Epithelial cell of prostate (primary cell): Measurements from ENCODE around the gene SNRNP200.

Experiments
- DNase-seq: peaks from one replicate; pipeline ENCODE4 v3.0.0-alpha.2; 2011; ENCODE audit warnings: low read depth, low spot score
- H3K27ac ChIP-seq: fragments of 450-650 bp; 2 replicates; pipeline ENCODE4 v1.5.1; 2017; ENCODE audit warnings: mild to moderate bottlenecking

SNRNP200 gene

DNA sequence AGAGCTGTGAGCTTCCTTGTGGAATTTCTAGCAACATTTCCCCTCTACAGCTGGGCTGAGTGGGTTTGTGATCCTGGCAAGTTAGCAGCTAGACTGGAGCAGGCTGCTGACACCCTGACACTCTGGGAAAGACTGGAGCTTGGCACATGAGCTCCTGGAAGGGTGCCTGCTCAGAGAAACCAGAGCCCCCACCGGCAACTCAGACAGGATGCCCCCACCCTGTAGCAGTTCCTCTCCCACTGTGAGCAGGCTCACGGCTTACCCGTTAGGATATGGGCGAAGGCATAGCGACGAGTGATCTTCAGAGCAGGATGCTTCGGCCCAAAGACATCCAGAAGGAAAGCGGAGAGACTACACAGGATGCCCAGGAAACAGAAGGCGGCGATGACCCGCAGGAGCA lies 50.8 kb downstream of the SNRNP200 start:
- DNase-seq = no peak
- H3K27ac ChIP-seq = no peak overlapping the region

GRCh38 chr2:96253006-96253405 lies 52.3 kb downstream of the SNRNP200 start:
- H3K27ac ChIP-seq = no peak overlapping the region
- DNase-seq = no peak

- H3K27ac ChIP-seq = no peak overlapping the region
- no peak for DNase-seq
Observed at GRCh38 chr2:96252526-96252925, 52.8 kb downstream of the SNRNP200 start.

- H3K27ac ChIP-seq = no peak overlapping the region
- no peak for DNase-seq
Observed at GRCh38 chr2:96251721-96252292, 53.5 kb downstream of the SNRNP200 start.

DNA sequence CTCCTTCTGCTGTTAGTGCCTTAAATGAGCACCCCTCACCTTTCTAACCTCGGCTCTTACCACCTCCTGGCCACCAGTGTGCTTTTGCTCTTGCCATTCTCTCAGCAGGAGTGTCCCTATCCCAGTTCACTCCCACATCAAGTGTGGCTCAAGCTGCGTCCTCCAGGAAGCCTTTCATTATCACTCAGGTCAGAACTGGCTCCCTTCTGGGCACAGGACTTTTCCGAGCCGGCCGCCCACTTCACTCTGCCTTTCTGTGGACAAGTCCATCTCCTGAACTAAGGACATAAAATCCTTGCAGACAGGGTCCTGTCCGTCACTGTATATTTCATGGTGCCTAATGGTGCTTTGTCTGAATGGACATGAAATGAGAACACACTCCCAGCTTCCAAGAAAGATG lies 55.2 kb downstream of the SNRNP200 start:
- DNase-seq = no peak
- H3K27ac ChIP-seq = no peak overlapping the region

- no peak overlapping the region for H3K27ac ChIP-seq
- no peak for DNase-seq
Observed at GRCh38 chr2:96249654-96250053, 55.7 kb downstream of the SNRNP200 start.

GRCh38 chr2:96248624-96249023 lies 56.7 kb downstream of the SNRNP200 start:
- no peak overlapping the region for H3K27ac ChIP-seq
- DNase-seq = no peak

GRCh38 chr2:96247896-96248295 lies 57.5 kb downstream of the SNRNP200 start:
- no peak for DNase-seq
- H3K27ac ChIP-seq = no peak overlapping the region

GRCh38 chr2:96247009-96247408 lies 58.3 kb downstream of the SNRNP200 start:
- no peak overlapping the region for H3K27ac ChIP-seq
- no peak for DNase-seq

DNA sequence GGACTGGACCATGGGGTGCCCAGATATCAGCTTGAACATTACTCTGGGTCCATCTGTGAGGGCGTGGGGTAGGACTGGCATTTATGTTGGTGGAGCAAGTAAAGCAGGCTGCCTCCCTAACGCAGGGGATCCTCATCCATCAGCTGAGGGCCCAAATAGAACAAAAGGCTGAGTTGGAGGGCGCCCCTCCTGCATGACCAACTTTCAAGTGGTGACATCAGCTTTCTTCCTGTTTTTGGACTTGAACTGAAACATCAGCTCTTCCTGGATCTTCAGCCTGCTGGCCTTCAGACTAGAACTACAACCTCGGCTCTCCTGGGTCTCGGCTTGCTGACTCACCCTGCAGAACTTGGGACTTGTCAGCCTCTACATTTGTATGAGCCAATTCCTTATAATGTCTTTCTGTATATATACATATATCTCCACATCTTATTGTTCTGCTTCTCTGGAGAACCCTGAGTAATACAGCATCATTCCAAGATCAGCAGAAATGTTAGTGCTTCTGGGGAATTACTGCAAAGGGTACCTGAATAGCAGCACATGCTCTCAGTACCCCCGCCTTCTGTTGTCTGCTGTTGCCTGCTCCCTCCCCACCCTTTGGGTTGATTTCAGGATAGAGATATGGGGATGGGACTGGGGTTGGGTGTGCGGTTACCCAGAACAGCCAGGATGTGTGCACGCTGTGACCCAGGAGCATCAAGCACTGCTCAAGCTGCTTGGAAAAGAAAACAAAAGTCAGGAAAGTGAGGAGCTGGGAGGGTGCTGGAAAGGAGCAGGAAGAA lies 59.5 kb downstream of the SNRNP200 start:
- no peak for DNase-seq
- H3K27ac ChIP-seq = peak overlapping the region; percentile 48

GRCh38 chr2:96243843-96244242 lies 61.5 kb downstream of the SNRNP200 start:
- no peak overlapping the region for H3K27ac ChIP-seq
- DNase-seq = no peak

DNA sequence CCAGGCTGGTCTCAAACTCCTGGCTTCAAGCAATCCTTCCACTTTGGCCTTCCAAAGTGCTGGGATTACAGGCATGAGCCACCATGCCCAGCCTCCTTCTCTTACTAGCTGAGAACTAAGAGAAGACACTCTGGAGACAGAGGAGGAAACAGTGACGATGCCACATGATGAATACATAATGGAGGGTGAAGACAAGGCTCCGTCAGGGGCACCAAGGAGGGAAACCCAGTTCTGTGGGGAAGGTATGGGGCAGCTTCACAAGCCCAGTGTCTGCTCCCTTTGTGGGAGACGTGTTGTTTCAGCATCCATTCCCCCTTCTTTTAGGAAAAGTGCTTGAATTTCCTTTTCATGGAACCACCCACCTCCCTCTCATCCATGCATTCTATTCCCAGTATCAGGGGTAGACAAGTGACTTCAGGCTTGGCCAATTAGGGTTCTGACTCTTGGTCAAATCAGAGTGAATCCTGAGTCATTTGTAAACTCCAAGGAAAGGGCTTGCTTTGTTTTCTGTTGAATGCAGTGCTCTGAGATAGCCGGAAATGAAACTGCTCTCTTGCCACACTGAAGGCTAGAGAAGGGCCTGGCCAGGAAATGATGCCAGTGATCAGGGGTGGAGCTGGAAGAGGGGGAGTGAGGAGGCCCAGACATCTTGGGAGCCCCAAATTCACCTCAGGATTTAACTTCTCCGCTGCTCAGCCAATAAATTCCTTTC lies 63.3 kb downstream of the SNRNP200 start:
- peak overlapping the region; percentile 79 for H3K27ac ChIP-seq
- no peak for DNase-seq

- no peak for DNase-seq
- peak overlapping the region; percentile 79 for H3K27ac ChIP-seq
Observed at GRCh38 chr2:96241227-96241626, 64.1 kb downstream of the SNRNP200 start.

GRCh38 chr2:96240341-96241038 lies 64.9 kb downstream of the SNRNP200 start:
- DNase-seq = no peak
- no peak overlapping the region for H3K27ac ChIP-seq

DNA sequence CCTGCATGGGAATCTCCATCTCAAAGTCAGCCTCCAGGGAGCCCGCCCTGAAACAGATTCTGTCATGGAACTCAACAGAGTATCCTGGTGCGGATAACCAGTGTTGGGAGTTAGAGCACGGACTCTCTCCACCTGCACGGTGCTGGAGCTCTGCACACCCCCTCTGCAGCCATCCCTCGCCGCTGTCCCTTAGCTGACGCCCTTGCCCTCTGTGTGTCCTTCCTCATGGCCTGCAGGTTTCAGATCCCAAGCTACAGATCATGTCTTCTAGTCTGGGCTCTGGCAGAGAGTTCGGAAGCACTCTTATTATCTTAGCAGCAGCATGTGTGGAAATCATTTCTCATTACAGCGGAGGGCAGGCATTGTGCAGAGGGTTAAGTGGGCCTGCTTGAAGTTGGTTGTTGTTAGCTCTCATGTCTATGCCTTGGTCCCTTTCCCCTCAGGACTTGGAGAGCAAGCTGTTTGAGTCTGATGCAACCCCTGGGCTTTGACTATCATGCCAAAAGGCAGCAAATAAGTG lies 65.5 kb downstream of the SNRNP200 start:
- H3K27ac ChIP-seq = no peak overlapping the region
- DNase-seq = no peak

GRCh38 chr2:96239091-96239490 lies 66.3 kb downstream of the SNRNP200 start:
- no peak overlapping the region for H3K27ac ChIP-seq
- no peak for DNase-seq

DNA sequence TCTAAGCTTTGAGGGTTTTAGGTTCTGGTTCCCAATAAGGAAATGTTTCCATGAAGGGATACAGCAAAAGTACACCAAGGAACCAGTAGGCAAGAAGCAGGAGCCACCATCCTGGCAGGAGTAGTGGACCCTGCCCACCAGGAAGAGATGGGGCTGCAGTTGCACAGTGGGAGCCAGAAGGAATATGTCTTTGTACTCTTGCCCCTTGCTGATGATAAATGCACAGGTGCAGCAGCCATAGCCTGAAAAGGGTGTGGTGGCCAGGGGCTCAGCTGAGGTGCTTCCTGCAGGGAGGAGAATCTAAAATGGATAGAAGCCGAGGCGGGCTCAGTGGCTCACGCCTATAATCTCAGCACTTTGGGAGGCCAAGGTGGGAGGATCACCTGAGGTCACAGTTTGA lies 67.1 kb downstream of the SNRNP200 start:
- no peak for DNase-seq
- no peak overlapping the region for H3K27ac ChIP-seq

DNA sequence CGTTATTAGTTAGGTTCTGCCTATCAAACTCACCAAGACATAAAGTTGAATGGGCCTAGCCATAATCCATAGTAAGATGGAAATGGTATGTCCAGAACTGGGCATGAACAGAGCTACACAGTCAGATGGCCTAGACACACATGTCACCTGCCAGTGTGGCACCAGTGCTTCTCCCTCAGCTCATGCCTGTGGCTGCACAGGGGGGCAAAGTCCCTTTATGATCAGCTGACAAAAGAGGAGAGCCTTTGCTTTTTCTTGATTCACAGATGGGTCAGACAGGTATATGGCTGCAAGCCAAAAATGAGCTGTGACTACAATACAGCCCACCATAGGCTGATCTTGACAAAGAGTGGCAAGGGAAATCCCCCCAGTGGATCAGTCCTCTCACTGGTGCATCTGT lies 68.5 kb downstream of the SNRNP200 start:
- H3K27ac ChIP-seq = no peak overlapping the region

GRCh38 chr2:96233880-96234316 lies 71.4 kb downstream of the SNRNP200 start:
- no peak for DNase-seq
- H3K27ac ChIP-seq = no peak overlapping the region

More for the DNA sequence above, 68.5 kb downstream of the SNRNP200 start:
- DNase-seq = no peak

DNA sequence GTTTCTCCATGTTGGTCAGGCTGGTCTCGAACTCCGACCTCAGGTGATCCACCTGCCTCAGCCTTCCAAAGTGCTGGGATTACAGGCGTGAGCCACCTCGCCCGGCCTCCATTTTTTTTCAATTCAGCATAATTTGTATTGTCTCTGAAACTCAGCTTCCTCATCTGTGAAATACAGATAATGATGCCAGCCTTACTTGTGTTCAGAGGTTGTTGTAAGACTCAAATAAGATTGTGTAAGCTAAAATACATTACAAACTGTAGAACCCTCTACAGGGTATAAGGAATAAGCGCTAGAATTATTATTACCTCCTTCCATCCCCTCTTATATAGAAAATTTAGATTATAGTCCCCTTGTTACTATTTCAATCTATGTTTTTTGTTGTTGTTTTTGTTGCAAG lies 71.9 kb downstream of the SNRNP200 start:
- H3K27ac ChIP-seq = no peak overlapping the region
- no peak for DNase-seq

DNA sequence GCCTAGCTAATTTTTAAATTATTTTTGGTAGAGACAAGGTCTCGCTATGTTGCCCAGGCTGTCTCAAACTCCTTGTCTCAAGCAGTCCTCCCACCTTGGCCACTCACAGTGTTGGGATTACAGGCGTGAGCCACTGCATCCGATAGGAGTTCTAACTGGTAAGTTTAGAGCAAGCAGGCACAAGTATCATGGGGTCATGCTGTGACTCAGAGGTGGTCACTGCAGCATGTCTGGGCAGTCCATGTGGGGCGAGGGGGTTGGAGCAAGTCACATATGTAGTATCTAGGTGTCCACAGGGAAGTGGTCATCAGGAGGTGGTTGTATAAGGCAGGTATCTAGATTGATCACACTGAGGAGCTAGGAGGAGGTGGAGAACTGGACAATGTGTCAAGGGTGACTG lies 74.0 kb downstream of the SNRNP200 start:
- DNase-seq = no peak
- no peak overlapping the region for H3K27ac ChIP-seq
